Measurements from ENCODE around the gene ZNF248. TPM values are rescaled to one million over a fixed set of nuclear protein-coding genes. Genes with fewer than 3 reads are reported as not detected.

ZNF248 gene
- total RNA-seq, 2 experiments from 2014 or later: 3.2 to 3.4 TPM

GRCh38 chr10:37758074-37758473, 99.3 kb downstream of the ZNF248 start:
- Histone ChIP-seq H3K4me3 (ENCODE audit: low read length) (no peak overlapping the region), H3K4me1 (ENCODE audit: insufficient read depth, low read length) (no peaks in the 10 kb centered on the region), H3K27me3 (ENCODE audit: control insufficient read depth in 1 of 2, insufficient read depth in 2 of 2, low read length in 2 of 2) (no peaks in the 10 kb centered on the region), H3K9me3 (ENCODE audit: control insufficient read depth in 1 of 2, insufficient read depth in 1 of 2, low read length in 2 of 2) (peaks cover 25 to 32% of the 10 kb centered on the region in 2 experiments), H3K36me3 (ENCODE audit: insufficient read depth, low read length) (no peaks in the 10 kb centered on the region), H3K27ac (ENCODE audit: low read depth in 1 of 2, low read length in 2 of 2) (no peak overlapping the region)
- no peaks in the 10 kb centered on the region for H3K27me3 Mint-ChIP-seq
- intact Hi-C loops (cut with DNase I, micrococcal nuclease): no loop called here
- no peak for TF ChIP-seq CTCF (IDR thresholded peaks at IDR 0.05)
- DNase-seq: no peak
- H3K9me3 Mint-ChIP-seq: peaks cover 24% of the 10 kb centered on the region
- no peaks in the 10 kb centered on the region for H3K4me1 Mint-ChIP-seq (ENCODE audit: low read depth)
- no peak overlapping the region for H3K27ac Mint-ChIP-seq
- ChIA-PET CTCF (no interaction called here), POLR2A (no interaction called here)
- H3K4me3 Mint-ChIP-seq: no peak overlapping the region
- ATAC-seq (ENCODE audit: poor library complexity): no peak
- H3K36me3 Mint-ChIP-seq (ENCODE audit: low read depth): peaks cover 34% of the 10 kb centered on the region

DNA sequence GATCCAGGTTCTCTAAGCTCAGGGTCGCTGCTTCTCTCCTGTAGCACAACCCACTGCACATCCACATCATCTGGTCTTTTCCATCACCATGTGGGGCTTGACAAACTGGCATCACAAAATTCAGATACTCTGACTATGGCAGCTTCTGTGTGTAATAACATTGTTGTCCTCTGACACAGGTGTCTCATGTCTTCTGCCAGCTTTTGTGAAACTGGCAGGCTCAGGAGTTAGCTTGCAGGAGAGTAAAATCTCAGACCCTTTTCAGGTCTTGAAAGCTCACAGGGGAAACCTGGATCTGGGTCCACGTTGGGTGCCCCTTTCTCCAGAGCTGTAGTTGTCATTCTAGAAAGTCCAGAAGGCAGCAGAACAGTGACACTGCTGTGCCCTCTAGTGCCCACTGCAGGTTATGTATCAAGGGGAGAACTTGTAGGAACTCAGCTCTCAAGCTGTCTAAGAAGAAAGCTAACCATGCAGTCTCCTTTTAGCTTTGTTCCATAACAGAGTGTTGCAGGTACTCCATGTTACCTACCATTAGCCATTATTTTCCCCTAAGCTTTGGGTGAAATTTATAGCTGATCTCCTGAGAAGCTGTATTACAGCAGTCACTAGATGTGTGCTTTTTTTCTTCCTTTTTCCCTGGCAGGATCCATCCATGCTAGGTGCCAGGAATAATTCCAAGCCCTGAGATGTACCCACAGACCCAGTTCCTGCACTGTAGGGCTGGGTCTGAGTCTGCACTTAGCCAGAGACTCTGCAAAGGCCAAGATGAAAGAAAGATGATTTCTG, 102.7 kb downstream of the ZNF248 start:
- TF ChIP-seq CTCF (IDR thresholded peaks at IDR 0.05): no peak
- DNase-seq: no peak
- intact Hi-C loops (cut with DNase I, micrococcal nuclease): no loop called here
- no peak for ATAC-seq (ENCODE audit: poor library complexity)
- ChIA-PET CTCF (no interaction called here), POLR2A (no interaction called here)
- Histone ChIP-seq H3K27ac (ENCODE audit: low read depth in 1 of 2, low read length in 2 of 2) (no peak overlapping the region), H3K36me3 (ENCODE audit: insufficient read depth, low read length) (no peaks in the 10 kb centered on the region), H3K4me3 (ENCODE audit: low read length) (no peak overlapping the region), H3K4me1 (ENCODE audit: insufficient read depth, low read length) (no peaks in the 10 kb centered on the region), H3K27me3 (ENCODE audit: control insufficient read depth in 1 of 2, insufficient read depth in 2 of 2, low read length in 2 of 2) (no peaks in the 10 kb centered on the region), H3K9me3 (ENCODE audit: control insufficient read depth in 1 of 2, insufficient read depth in 1 of 2, low read length in 2 of 2) (peaks cover 27 to 32% of the 10 kb centered on the region in 2 experiments)
- peaks cover 9% of the 10 kb centered on the region for H3K9me3 Mint-ChIP-seq
- H3K27ac Mint-ChIP-seq: no peak overlapping the region
- H3K36me3 Mint-ChIP-seq (ENCODE audit: low read depth): peaks cover 11% of the 10 kb centered on the region
- no peaks in the 10 kb centered on the region for H3K27me3 Mint-ChIP-seq
- H3K4me3 Mint-ChIP-seq: no peak overlapping the region
- no peaks in the 10 kb centered on the region for H3K4me1 Mint-ChIP-seq (ENCODE audit: low read depth)

- no peak for TF ChIP-seq CTCF (IDR thresholded peaks at IDR 0.05)
- Mint-ChIP-seq H3K27me3 (no peaks in the 10 kb centered on the region), H3K27ac (no peak overlapping the region), H3K36me3 (ENCODE audit: low read depth) (peaks cover 4% of the 10 kb centered on the region), H3K4me1 (ENCODE audit: low read depth) (no peaks in the 10 kb centered on the region), H3K4me3 (no peak overlapping the region), H3K9me3 (peaks cover 7% of the 10 kb centered on the region)
- ATAC-seq (ENCODE audit: poor library complexity): no peak
- no peak for DNase-seq
- Histone ChIP-seq H3K27ac (ENCODE audit: low read depth in 1 of 2, low read length in 2 of 2) (no peak overlapping the region), H3K4me1 (ENCODE audit: insufficient read depth, low read length) (no peaks in the 10 kb centered on the region), H3K36me3 (ENCODE audit: insufficient read depth, low read length) (no peaks in the 10 kb centered on the region), H3K4me3 (ENCODE audit: low read length) (no peak overlapping the region), H3K9me3 (ENCODE audit: control insufficient read depth in 1 of 2, insufficient read depth in 1 of 2, low read length in 2 of 2) (peaks cover 24 to 39% of the 10 kb centered on the region in 2 experiments), H3K27me3 (ENCODE audit: control insufficient read depth in 1 of 2, insufficient read depth in 2 of 2, low read length in 2 of 2) (no peaks in the 10 kb centered on the region)
- ChIA-PET CTCF (no interaction called here), POLR2A (no interaction called here)
- intact Hi-C loops (cut with DNase I, micrococcal nuclease): no loop called here
Observed at GRCh38 chr10:37752334-37752875, 105.0 kb downstream of the ZNF248 start.

Measured in CD4-positive, alpha-beta T cell (primary cell).